KMS-11 (cell line): ENCODE data around the gene GNG10.

Experiments
- H2AFZ ChIP-seq: fragments of 200-600 bp; sonication (generic); 2 replicates; pipeline ENCODE4 v1.6.1; 2016; ENCODE audit warnings: antibody characterized with exemption, mixed run types, low read depth
- H3K27ac ChIP-seq: fragments of 200-600 bp; sonication (generic); 2 replicates; pipeline ENCODE4 v1.6.1; 2016; ENCODE audit warnings: mild to moderate bottlenecking, mixed run types
- H3K27me3 ChIP-seq: fragments of 200-600 bp; sonication (generic); 2 replicates; pipeline ENCODE4 v1.6.1; 2017; ENCODE audit warnings: mild to moderate bottlenecking, low read depth, mixed run types, moderate library complexity; ENCODE audit not compliant: insufficient read depth
- H3K36me3 ChIP-seq: fragments of 200-600 bp; sonication (generic); 2 replicates; pipeline ENCODE4 v1.6.1; 2017; ENCODE audit warnings: mild to moderate bottlenecking, mixed run types; ENCODE audit not compliant: insufficient read depth
- H3K4me1 ChIP-seq: fragments of 200-600 bp; sonication (generic); 2 replicates; pipeline ENCODE4 v1.6.1; 2016; ENCODE audit warnings: mild to moderate bottlenecking, low read depth, mixed run types; ENCODE audit not compliant: poor library complexity, severe bottlenecking
- H3K4me2 ChIP-seq: fragments of 200-600 bp; sonication (generic); 2 replicates; pipeline ENCODE4 v1.7.0; 2016; ENCODE audit warnings: mild to moderate bottlenecking, mixed run types
- H3K4me3 ChIP-seq: fragments of 200-600 bp; sonication (generic); IDR thresholded peaks from 2 replicates; pipeline ENCODE4 v1.6.1; 2017; ENCODE audit warnings: low read depth, low read length, mixed read lengths; ENCODE audit not compliant: insufficient read depth
- H3K79me2 ChIP-seq: fragments of 200-600 bp; sonication (generic); 2 replicates; pipeline ENCODE4 v1.6.1; 2016; ENCODE audit warnings: low read depth, mixed run types; ENCODE audit not compliant: insufficient read depth
- H3K9ac ChIP-seq: fragments of 200-600 bp; sonication (generic); 2 replicates; pipeline ENCODE4 v1.6.1; 2016; ENCODE audit warnings: mild to moderate bottlenecking, mixed run types
- H4K20me1 ChIP-seq: fragments of 200-600 bp; sonication (generic); 2 replicates; pipeline ENCODE4 v1.6.1; 2016; ENCODE audit warnings: mild to moderate bottlenecking, mixed run types; ENCODE audit not compliant: insufficient read depth
- CTCF ChIP-seq: fragments of 200-600 bp; sonication (generic); conservative IDR thresholded peaks from 2 replicates; pipeline ENCODE4 v1.6.1; 2017; ENCODE audit warnings: low read depth, mild to moderate bottlenecking, antibody characterized with exemption, low read length, moderate library complexity, mixed read lengths

Gene GNG10

DNA sequence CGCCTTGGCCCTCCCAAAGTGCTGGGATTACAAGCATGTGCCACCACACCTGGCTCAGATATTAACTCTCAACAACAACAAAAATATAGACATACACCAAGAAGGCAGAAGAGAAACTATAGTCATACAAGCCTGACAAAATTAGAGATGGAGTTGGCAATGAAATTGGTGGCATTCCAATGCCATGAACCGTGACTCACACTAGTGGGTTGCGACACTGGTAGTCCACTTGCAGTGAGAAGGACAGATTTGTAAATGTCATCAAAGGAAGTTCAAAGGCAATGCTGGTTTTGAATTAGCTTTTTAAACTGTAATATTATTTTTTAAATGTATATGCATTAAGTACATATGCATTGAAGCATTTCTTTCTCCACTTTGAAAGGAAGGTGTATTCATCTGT is 38.8 kb upstream of the GNG10 start:
- H3K4me2 ChIP-seq, result no peak overlapping the region

GRCh38 chr9:111627260-111627963 is 34.0 kb upstream of the GNG10 start:
- H3K4me2 ChIP-seq, result no peak overlapping the region
- peaks cover 9% of the 10 kb centered on the region for H3K79me2 ChIP-seq
- H3K9ac ChIP-seq, result no peak overlapping the region
- no peak overlapping the region for H3K4me3 ChIP-seq
- no peak overlapping the region for H2AFZ ChIP-seq
- H3K27ac ChIP-seq, result no peak overlapping the region
- no peaks in the 10 kb centered on the region for H4K20me1 ChIP-seq
- peaks cover 8% of the 10 kb centered on the region for H3K4me1 ChIP-seq
- H3K27me3 ChIP-seq, result no peaks in the 10 kb centered on the region
- no peak for TF ChIP-seq CTCF
- no peaks in the 10 kb centered on the region for H3K36me3 ChIP-seq

More for the DNA sequence above, 38.8 kb upstream of the GNG10 start:
- no peaks in the 10 kb centered on the region for H4K20me1 ChIP-seq
- no peaks in the 10 kb centered on the region for H3K27me3 ChIP-seq
- no peaks in the 10 kb centered on the region for H3K36me3 ChIP-seq
- no peaks in the 10 kb centered on the region for H3K79me2 ChIP-seq
- no peak overlapping the region for H3K4me3 ChIP-seq
- no peak overlapping the region for H3K9ac ChIP-seq
- H2AFZ ChIP-seq, result no peak overlapping the region
- no peaks in the 10 kb centered on the region for H3K4me1 ChIP-seq
- H3K27ac ChIP-seq, result no peak overlapping the region
- no peak for TF ChIP-seq CTCF

DNA sequence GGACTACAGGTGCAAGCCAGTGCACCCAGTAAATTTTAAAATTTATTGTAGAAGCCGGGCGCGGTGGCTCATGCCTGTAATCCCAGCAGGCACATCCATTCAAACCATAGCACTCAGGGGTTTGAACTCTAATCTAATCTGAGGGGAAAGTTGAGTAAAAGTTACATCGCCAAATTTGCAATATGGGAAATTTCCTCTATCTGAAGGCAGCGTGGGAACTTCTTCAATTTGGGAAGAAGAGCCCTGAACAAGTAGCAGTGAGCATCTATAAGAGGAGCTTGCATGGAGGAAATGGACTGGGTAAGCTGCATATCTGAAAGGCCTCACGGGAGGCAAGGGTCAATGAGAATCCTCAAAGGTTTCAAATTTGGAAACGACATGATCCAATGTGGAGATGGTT is 33.0 kb upstream of the GNG10 start:
- Histone ChIP-seq H4K20me1 (no peaks in the 10 kb centered on the region), H3K4me3 (no peak overlapping the region), H3K27ac (no peak overlapping the region), H3K4me1 (peaks cover 15% of the 10 kb centered on the region), H2AFZ (no peak overlapping the region), H3K79me2 (peaks cover 19% of the 10 kb centered on the region), H3K36me3 (no peaks in the 10 kb centered on the region), H3K27me3 (no peaks in the 10 kb centered on the region), H3K9ac (no peak overlapping the region), H3K4me2 (no peak overlapping the region)
- no peak for TF ChIP-seq CTCF

GRCh38 chr9:111630182-111630963 is 31.0 kb upstream of the GNG10 start:
- peak overlapping the region; percentile 13; the same call in 1 of the 2 replicates for H3K9ac ChIP-seq
- peaks cover 15% of the 10 kb centered on the region for H3K4me1 ChIP-seq
- H3K79me2 ChIP-seq, result peaks cover 39% of the 10 kb centered on the region
- peak overlapping the region; percentile 85 for H2AFZ ChIP-seq
- no peaks in the 10 kb centered on the region for H4K20me1 ChIP-seq
- H3K4me2 ChIP-seq, result peak overlapping the region; percentile 88
- no peaks in the 10 kb centered on the region for H3K27me3 ChIP-seq
- no peak overlapping the region for H3K4me3 ChIP-seq
- H3K36me3 ChIP-seq, result no peaks in the 10 kb centered on the region
- TF ChIP-seq CTCF, result no peak
- H3K27ac ChIP-seq, result no peak overlapping the region
